Measurements from ENCODE around the gene CDKN2B-AS1. TPM values are rescaled to one million over a fixed set of nuclear protein-coding genes. Genes with fewer than 3 reads are reported as not detected.

CDKN2B-AS1 gene
- total and polyA plus RNA-seq, 2 of the 13 experiments (the other 11 are each of a cell fraction or from before 2014, with no cell fraction given): 0.64 to 2.3 TPM

GRCh38 chr9:22129633-22130032 is 135.0 kb downstream of the CDKN2B-AS1 start:
- Histone ChIP-seq H4K20me1 (ENCODE audit: insufficient read depth, low read length) (no peaks in the 10 kb centered on the region), H3K9me3 (ENCODE audit: low read length) (no peaks in the 10 kb centered on the region), H3K27me3 (ENCODE audit: control insufficient read depth in 1 of 2, insufficient read depth in 2 of 2, low read length in 2 of 2) (no peaks in the 10 kb centered on the region), H2AFZ (ENCODE audit: low read length) (no peak overlapping the region), H3K27ac (ENCODE audit: extremely low read length, insufficient read depth, low read length) (no peak overlapping the region), H3K4me1 (ENCODE audit: insufficient read depth, low read length) (no peaks in the 10 kb centered on the region), H3K36me3 (replicated peaks in 1 of 2; ENCODE audit: control insufficient read depth in 1 of 2, insufficient read depth in 2 of 2, low read length in 2 of 2) (no peaks in the 10 kb centered on the region), H3K79me2 (ENCODE audit: insufficient read depth, low read length) (no peaks in the 10 kb centered on the region), H3K9ac (ENCODE audit: insufficient read depth, low read depth, low read length) (no peak overlapping the region), H3K4me2 (ENCODE audit: low read depth, low read length) (no peak overlapping the region), H3K4me3 (replicated peaks in 1 of 3; ENCODE audit: insufficient read depth in 1 of 3, low read depth in 2 of 3, low read length in 3 of 3) (no peak overlapping the region)
- FAIRE-seq: no peak
- no peak for DNase-seq (ENCODE audit: low spot score)
- ChIA-PET POLR2A (no interaction called here), CTCF (ENCODE audit: low intra/inter-chr PET ratio, low total read pairs) (no interaction called here)
- in situ Hi-C loops (cut with HindIII; ENCODE audit: extremely low pct_ligation_motif_present, low pct_unique_long_range_greater_than_20kb) (no loop called here), intact Hi-C loops (cut with micrococcal nuclease; ENCODE audit: unreplicated experiment) (no loop called here)
- ATAC-seq: no peak
- WGBS (ENCODE audit: low lambda C conversion rate): 0% methylated on average over 3 of the region's 3 CpGs
- no TSS peak for BruUV-seq (replicated peaks)
- TF ChIP-seq SPEN (CRISPR knock-in tag; IDR thresholded peaks at IDR 0.05; ENCODE audit: low read depth) (no peak), RORA (CRISPR knock-in tag; IDR thresholded peaks at IDR 0.05) (no peak), HHEX (CRISPR knock-in tag; IDR thresholded peaks at IDR 0.05) (no peak), SAFB2 (CRISPR knock-in tag; IDR thresholded peaks at IDR 0.05; ENCODE audit: borderline replicate concordance, low read depth) (no peak), ETS1 (CRISPR knock-in tag; IDR thresholded peaks at IDR 0.05) (no peak), ZNF878 (CRISPR knock-in tag; IDR thresholded peaks at IDR 0.05) (no peak), CBX1 (IDR thresholded peaks at IDR 0.05; ENCODE audit: low read depth) (no peak), ZNF564 (CRISPR knock-in tag; IDR thresholded peaks at IDR 0.05) (no peak), ZNF33B (CRISPR knock-in tag; IDR thresholded peaks at IDR 0.05) (no peak), NR2C2 (CRISPR knock-in tag; IDR thresholded peaks at IDR 0.05; ENCODE audit: borderline replicate concordance) (no peak), ZNF512 (CRISPR knock-in tag; IDR thresholded peaks at IDR 0.05) (no peak), ZNF773 (CRISPR knock-in tag; IDR thresholded peaks at IDR 0.05; ENCODE audit: borderline replicate concordance) (no peak), ZNF441 (CRISPR knock-in tag; IDR thresholded peaks at IDR 0.05; ENCODE audit: borderline replicate concordance) (no peak), ZNF772 (CRISPR knock-in tag; IDR thresholded peaks at IDR 0.05) (no peak)
- TF ChIP-seq, protein P1, sequence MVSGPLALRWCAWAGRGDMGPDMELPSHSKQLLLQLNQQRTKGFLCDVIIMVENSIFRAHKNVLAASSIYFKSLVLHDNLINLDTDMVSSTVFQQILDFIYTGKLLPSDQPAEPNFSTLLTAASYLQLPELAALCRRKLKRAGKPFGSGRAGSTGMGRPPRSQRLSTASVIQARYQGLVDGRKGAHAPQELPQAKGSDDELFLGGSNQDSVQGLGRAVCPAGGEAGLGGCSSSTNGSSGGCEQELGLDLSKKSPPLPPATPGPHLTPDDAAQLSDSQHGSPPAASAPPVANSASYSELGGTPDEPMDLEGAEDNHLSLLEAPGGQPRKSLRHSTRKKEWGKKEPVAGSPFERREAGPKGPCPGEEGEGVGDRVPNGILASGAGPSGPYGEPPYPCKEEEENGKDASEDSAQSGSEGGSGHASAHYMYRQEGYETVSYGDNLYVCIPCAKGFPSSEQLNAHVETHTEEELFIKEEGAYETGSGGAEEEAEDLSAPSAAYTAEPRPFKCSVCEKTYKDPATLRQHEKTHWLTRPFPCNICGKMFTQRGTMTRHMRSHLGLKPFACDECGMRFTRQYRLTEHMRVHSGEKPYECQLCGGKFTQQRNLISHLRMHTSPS (CRISPR knock-in tag; IDR thresholded peaks at IDR 0.05; ENCODE audit: low read depth): no peak
- TF ChIP-seq, protein P2, sequence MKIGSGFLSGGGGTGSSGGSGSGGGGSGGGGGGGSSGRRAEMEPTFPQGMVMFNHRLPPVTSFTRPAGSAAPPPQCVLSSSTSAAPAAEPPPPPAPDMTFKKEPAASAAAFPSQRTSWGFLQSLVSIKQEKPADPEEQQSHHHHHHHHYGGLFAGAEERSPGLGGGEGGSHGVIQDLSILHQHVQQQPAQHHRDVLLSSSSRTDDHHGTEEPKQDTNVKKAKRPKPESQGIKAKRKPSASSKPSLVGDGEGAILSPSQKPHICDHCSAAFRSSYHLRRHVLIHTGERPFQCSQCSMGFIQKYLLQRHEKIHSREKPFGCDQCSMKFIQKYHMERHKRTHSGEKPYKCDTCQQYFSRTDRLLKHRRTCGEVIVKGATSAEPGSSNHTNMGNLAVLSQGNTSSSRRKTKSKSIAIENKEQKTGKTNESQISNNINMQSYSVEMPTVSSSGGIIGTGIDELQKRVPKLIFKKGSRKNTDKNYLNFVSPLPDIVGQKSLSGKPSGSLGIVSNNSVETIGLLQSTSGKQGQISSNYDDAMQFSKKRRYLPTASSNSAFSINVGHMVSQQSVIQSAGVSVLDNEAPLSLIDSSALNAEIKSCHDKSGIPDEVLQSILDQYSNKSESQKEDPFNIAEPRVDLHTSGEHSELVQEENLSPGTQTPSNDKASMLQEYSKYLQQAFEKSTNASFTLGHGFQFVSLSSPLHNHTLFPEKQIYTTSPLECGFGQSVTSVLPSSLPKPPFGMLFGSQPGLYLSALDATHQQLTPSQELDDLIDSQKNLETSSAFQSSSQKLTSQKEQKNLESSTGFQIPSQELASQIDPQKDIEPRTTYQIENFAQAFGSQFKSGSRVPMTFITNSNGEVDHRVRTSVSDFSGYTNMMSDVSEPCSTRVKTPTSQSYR (CRISPR knock-in tag; IDR thresholded peaks at IDR 0.05; ENCODE audit: borderline replicate concordance): no peak
- TF ChIP-seq, protein P3, sequence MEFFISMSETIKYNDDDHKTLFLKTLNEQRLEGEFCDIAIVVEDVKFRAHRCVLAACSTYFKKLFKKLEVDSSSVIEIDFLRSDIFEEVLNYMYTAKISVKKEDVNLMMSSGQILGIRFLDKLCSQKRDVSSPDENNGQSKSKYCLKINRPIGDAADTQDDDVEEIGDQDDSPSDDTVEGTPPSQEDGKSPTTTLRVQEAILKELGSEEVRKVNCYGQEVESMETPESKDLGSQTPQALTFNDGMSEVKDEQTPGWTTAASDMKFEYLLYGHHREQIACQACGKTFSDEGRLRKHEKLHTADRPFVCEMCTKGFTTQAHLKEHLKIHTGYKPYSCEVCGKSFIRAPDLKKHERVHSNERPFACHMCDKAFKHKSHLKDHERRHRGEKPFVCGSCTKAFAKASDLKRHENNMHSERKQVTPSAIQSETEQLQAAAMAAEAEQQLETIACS (CRISPR knock-in tag; IDR thresholded peaks at IDR 0.05): no peak

Measured in HepG2 (cell line).